GM10248 (cell line): ENCODE measurements around the gene BBS10.

ENCODE experiments used
- CTCF ChIA-PET: fragments of 300-600 bp; sonication (Branson Sonifier 250); formaldehyde crosslinking; extraction: SDS; loops from one replicate; lab custom pipeline; 2021; ENCODE audit warnings: antibody characterized with exemption; lab: Yijun Ruan, JAX
- POLR2A ChIA-PET: fragments of 350-650 bp; sonication (Branson Sonifier 250); formaldehyde crosslinking; extraction: SDS; loops from one replicate; lab custom pipeline; 2020; ENCODE audit warnings: antibody characterized with exemption; lab: Yijun Ruan, JAX
- DNase-seq: peaks from one replicate; pipeline ENCODE4 v3.0.0; 2012; ENCODE audit errors: extremely low spot score
- CTCF ChIP-seq: IDR thresholded peaks from 2 replicates; pipeline ENCODE4 v1.5.1; 2012; ENCODE audit warnings: mild to moderate bottlenecking, low read depth; ENCODE audit errors: extremely low read depth, missing control alignments, control extremely low read depth

The BBS10 gene

DNA sequence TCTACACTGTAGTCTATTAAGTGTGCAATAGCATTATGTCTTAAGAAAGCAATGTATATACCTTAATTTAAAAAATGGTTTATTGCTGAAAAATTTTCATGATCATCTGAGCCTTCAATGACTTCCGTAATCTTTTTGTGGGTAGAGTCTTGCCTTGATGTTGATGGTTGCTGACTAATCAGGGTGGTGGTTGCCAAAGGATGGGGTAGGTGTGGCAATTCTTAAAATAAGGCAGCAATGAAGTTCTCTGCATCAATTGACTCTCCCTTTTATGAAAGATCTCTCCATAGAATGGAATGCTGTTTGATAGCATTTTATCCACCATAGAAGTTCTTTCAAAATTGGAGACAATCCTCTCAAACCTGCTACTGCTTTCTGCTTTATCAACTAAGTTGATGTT is 41.1 kb downstream of the BBS10 start:
- DNase-seq, result no peak
- no peak for TF ChIP-seq CTCF
- POLR2A ChIA-PET, result no interaction called here
- CTCF ChIA-PET, result no interaction called here

DNA sequence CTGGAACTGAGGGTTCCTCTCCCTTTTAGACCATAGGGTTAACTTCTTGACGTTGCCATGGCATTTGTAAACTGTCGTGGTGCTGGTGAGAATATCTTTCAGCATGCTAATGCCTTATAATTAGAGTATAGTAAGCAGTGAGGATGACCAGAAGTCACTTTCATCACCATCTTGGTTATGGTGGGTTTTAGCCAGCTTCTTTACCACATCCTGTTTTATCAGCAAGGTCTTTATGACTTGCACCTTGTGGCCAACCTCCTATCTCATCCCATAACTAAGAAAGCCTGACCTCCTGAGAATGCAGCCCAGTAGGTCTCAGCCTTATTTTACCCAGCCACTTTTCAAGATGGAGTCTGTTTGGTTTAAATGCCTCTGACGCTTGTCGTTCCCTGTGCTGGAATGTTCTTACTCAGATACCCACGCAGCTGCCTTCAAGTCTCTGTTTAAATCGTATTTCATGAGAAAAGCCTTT is 44.2 kb downstream of the BBS10 start:
- CTCF ChIA-PET, result no interaction called here
- DNase-seq, result no peak
- no peak for TF ChIP-seq CTCF
- POLR2A ChIA-PET, result interaction anchor here (0.6 kb wide), 1 partner anchor 33 kb away, joined by 3 read pairs; no protein-coding TSS in a partner anchor

- POLR2A ChIA-PET, result no interaction called here
- TF ChIP-seq CTCF, result no peak
- CTCF ChIA-PET, result no interaction called here
- no peak for DNase-seq
Measured at GRCh38 chr12:76303365-76303764, 44.9 kb downstream of the BBS10 start.

DNA sequence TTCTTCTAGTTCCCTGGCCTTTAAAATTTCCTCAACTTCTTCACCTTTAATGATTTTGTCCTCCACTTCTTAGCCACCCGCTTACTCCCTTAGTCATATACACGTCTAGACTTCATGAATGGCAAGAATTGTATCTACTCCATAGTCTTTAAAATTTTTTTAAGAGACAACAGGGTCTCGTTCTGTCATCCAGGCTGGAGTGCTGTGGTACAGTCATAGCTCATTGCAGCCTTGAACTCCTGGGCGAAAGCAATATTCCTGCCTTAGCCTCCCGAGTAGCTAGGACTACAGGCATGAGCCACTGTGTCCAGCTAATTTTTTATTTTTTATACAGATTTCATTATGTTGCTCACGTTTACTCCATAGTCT is 47.9 kb downstream of the BBS10 start:
- no peak for DNase-seq
- POLR2A ChIA-PET, result no interaction called here
- no peak for TF ChIP-seq CTCF
- CTCF ChIA-PET, result interaction anchor here (1.4 kb wide), 1 partner anchor 9 kb away, joined by 4 read pairs; no protein-coding TSS in a partner anchor

- ChIA-PET CTCF (interaction anchor here (1.4 kb wide), 1 partner anchor 10 kb away, joined by 4 read pairs; no protein-coding TSS in a partner anchor), POLR2A (no interaction called here)
- no peak for DNase-seq
- no peak for TF ChIP-seq CTCF
Measured at GRCh38 chr12:76299536-76300296, 48.5 kb downstream of the BBS10 start.
